SU-DHL-6 (cell line): Measurements from ENCODE around the gene ATP8A2.

Experiments used
- H2AFZ ChIP-seq: fragments of 200-600 bp; sonication (generic); 2 replicates; pipeline ENCODE4 v1.6.1; 2014; ENCODE audit warnings: low read depth, mild to moderate bottlenecking, moderate library complexity, mixed read lengths, antibody characterized with exemption, low read length; ENCODE audit not compliant: severe bottlenecking
- H3F3A ChIP-seq: fragments of 200-600 bp; shearing (Covaris generic); 2 replicates; pipeline ENCODE4 v1.6.0; 2016; ENCODE audit warnings: antibody characterized with exemption, mild to moderate bottlenecking; ENCODE audit not compliant: insufficient read depth
- H3K27ac ChIP-seq: fragments of 200-600 bp; sonication (generic); 2 replicates; pipeline ENCODE4 v1.5.1; 2016; ENCODE audit warnings: low read depth, mild to moderate bottlenecking, low read length, moderate library complexity, mixed read lengths
- H3K27me3 ChIP-seq: fragments of 200-600 bp; sonication (generic), shearing (Covaris generic); 2 replicates; pipeline ENCODE4 v1.6.0; 2014; ENCODE audit warnings: mild to moderate bottlenecking, low read length
- H3K36me3 ChIP-seq: fragments of 200-600 bp; sonication (generic); 2 replicates; pipeline ENCODE4 v1.6.1; 2014; ENCODE audit warnings: mild to moderate bottlenecking, low read length, mixed read lengths
- H3K4me2 ChIP-seq: fragments of 300-600, 200-600 bp; shearing (Covaris generic), sonication (generic); 2 replicates; pipeline ENCODE4 v1.6.0; 2014; ENCODE audit warnings: low read length, low read depth, mild to moderate bottlenecking; ENCODE audit not compliant: poor library complexity, severe bottlenecking
- H3K4me3 ChIP-seq: fragments of 200-600 bp; sonication (generic); 2 replicates; pipeline ENCODE4 v1.5.1; 2014; ENCODE audit warnings: antibody characterized with exemption, low read length, mild to moderate bottlenecking, mixed read lengths; ENCODE audit not compliant: insufficient read depth, poor library complexity, severe bottlenecking
- H3K79me2 ChIP-seq: fragments of 200-600 bp; sonication (generic); 2 replicates; pipeline ENCODE4 v1.6.1; 2014; ENCODE audit warnings: mild to moderate bottlenecking, low read length, moderate library complexity; ENCODE audit not compliant: insufficient read depth
- H3K9ac ChIP-seq: fragments of 200-600 bp; sonication (generic); 2 replicates; pipeline ENCODE4 v1.7.0; 2014; ENCODE audit warnings: mild to moderate bottlenecking, low read length
- H3K9me2 ChIP-seq: fragments of 200-600 bp; sonication (generic); replicated peaks from 2 replicates; pipeline ENCODE4 v1.6.1; 2014; ENCODE audit warnings: low read length; ENCODE audit not compliant: insufficient read depth
- H3K9me3 ChIP-seq: fragments of 200-600 bp; sonication (generic); 2 replicates; pipeline ENCODE4 v1.6.1; 2014; ENCODE audit warnings: low read length, mixed read lengths; ENCODE audit not compliant: insufficient read depth
- H4K20me1 ChIP-seq: fragments of 200-600 bp; sonication (generic); 2 replicates; pipeline ENCODE4 v1.6.1; 2014; ENCODE audit warnings: low read depth, mild to moderate bottlenecking, antibody characterized with exemption, low read length, moderate library complexity, mixed read lengths
- EZH2phosphoT487 ChIP-seq: fragments of 200-600 bp; sonication (generic), shearing (Covaris generic); conservative IDR thresholded peaks from 2 replicates; pipeline ENCODE4 v1.6.1; 2018; ENCODE audit warnings: mild to moderate bottlenecking, antibody characterized with exemption, low read length, moderate library complexity, mixed read lengths
- TF ChIP-seq, protein P1 (sequence below): fragments of 200-600 bp; sonication (generic); IDR thresholded peaks from one replicate; pipeline ENCODE4 v1.5.1; 2017; ENCODE audit warnings: antibody characterized with exemption, mild to moderate bottlenecking, low read length, moderate library complexity; ENCODE audit not compliant: insufficient read depth, poor library complexity, severe bottlenecking

ATP8A2 gene

DNA sequence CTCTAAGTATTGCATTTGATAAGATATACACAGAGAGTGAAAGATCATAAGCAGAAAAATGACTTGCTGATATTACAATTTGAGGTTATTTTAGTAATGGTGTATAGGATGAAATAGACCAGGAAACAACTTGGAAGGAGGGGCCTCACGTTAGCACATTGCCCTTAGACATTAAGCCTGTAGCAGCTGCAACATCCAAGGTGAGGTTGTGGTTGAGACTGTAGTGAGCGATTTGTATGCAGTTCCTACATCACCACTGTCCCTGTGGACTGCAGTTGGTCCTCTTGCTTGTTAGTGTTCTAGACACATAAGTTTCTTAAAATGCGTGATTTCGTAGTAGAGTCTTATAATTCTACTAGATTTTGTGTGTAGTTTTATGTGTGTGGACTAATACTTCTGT lies 311.3 kb downstream of the ATP8A2 start:
- Histone ChIP-seq H3K4me2 (no peak overlapping the region), H3F3A (no peaks in the 10 kb centered on the region), H2AFZ (no peak overlapping the region), H3K9ac (no peak overlapping the region), H3K4me3 (no peak overlapping the region), H4K20me1 (no peaks in the 10 kb centered on the region), H3K79me2 (no peaks in the 10 kb centered on the region), H3K36me3 (no peaks in the 10 kb centered on the region), H3K9me2 (no peaks in the 10 kb centered on the region), H3K27ac (no peak overlapping the region), H3K27me3 (no peaks in the 10 kb centered on the region), H3K9me3 (no peaks in the 10 kb centered on the region)
- TF ChIP-seq, protein P1, sequence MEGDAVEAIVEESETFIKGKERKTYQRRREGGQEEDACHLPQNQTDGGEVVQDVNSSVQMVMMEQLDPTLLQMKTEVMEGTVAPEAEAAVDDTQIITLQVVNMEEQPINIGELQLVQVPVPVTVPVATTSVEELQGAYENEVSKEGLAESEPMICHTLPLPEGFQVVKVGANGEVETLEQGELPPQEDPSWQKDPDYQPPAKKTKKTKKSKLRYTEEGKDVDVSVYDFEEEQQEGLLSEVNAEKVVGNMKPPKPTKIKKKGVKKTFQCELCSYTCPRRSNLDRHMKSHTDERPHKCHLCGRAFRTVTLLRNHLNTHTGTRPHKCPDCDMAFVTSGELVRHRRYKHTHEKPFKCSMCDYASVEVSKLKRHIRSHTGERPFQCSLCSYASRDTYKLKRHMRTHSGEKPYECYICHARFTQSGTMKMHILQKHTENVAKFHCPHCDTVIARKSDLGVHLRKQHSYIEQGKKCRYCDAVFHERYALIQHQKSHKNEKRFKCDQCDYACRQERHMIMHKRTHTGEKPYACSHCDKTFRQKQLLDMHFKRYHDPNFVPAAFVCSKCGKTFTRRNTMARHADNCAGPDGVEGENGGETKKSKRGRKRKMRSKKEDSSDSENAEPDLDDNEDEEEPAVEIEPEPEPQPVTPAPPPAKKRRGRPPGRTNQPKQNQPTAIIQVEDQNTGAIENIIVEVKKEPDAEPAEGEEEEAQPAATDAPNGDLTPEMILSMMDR = no peak
- no peak for TF ChIP-seq EZH2phosphoT487

DNA sequence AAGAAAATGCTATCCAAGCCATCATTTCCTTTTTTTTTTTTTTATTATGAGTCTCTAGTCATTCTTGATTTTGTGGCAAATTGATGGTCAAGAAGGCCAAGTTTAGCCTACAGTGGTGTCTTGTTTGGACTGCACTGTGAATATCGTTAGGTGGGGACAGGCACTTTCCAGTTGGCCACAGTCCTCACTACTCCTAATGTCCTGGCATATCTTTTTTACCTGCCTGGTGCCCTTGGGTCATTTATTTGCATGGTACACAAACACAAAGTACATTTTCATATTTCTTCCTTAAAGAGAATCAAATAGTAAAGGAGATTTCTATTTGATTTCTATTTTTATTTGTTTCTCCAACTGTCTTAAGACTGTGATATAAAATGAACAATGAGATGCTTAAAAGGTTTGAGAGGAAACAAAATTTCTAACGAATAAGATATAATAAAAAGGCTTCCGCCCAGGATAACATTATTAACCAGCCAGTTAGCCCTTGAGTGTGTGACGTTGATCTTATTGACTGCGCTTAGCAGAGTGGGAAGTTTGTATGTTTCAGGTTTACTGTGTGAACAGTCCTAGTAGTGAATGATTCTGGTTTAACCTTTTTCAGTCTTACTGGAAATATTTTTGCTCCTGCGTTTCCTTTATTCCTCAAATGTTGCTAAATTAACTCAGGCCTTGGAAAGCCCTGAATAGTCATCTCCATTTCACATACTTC lies 312.0 kb downstream of the ATP8A2 start:
- Histone ChIP-seq H3K9me2 (no peaks in the 10 kb centered on the region), H3F3A (no peaks in the 10 kb centered on the region), H3K27me3 (no peaks in the 10 kb centered on the region), H4K20me1 (no peaks in the 10 kb centered on the region), H3K4me2 (no peak overlapping the region), H3K27ac (no peak overlapping the region), H3K4me3 (no peak overlapping the region), H3K9me3 (no peaks in the 10 kb centered on the region), H3K9ac (no peak overlapping the region), H3K36me3 (no peaks in the 10 kb centered on the region), H2AFZ (no peak overlapping the region), H3K79me2 (no peaks in the 10 kb centered on the region)
- no peak for TF ChIP-seq EZH2phosphoT487
- TF ChIP-seq, protein P1 = no peak

DNA sequence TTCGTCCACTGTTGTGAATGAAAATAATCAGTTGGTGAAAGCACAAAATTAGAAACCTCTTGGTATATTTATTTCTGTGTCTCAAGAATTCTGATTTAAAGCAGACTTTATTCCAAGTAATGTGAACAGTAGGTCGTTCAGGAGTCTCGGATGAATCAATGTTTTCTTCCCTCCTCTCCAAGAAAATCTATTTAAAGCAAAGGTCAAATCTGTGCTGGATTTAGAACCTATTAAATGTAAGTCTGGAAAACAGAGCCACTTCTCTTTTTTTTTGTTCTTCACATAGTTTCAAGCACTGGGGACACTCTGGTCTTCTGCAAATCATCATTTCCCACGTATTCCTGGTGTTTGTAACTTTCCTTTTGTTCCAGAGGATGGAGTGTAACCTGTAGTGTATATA lies 312.7 kb downstream of the ATP8A2 start:
- Histone ChIP-seq H3K4me2 (no peak overlapping the region), H3K27ac (no peak overlapping the region), H3K79me2 (no peaks in the 10 kb centered on the region), H2AFZ (no peak overlapping the region), H3K9me3 (no peaks in the 10 kb centered on the region), H3K4me3 (no peak overlapping the region), H3K36me3 (no peaks in the 10 kb centered on the region), H3F3A (no peaks in the 10 kb centered on the region), H3K27me3 (no peaks in the 10 kb centered on the region), H3K9ac (no peak overlapping the region), H3K9me2 (no peaks in the 10 kb centered on the region), H4K20me1 (no peaks in the 10 kb centered on the region)
- no peak for TF ChIP-seq EZH2phosphoT487
- TF ChIP-seq, protein P1 = no peak
